ENCODE measurements around the gene BTBD10.
A peak's percentile ranks its signal among the peaks of the same experiment; 100 is the strongest.

The BTBD10 gene

DNA sequence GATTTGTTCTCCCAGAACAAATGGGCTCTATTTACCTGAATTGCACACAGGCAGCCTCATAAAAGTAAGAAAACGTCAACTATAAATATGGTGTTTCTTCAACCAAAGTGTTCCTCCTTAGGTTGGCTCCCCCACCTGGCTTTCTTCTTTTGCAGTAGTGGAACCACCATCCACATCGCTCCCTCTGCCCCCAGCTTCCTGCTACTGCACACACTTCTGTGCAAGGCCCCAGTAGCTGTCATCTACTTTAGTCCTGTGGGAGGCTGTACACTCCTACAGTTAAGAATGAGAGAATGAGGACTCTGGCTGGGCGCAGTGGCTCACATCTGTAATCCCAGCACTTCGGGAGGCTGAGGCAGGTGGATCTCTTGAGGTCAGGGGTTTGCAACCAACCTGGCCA lies 95.9 kb downstream of the BTBD10 start:
- no peak for DNase-seq

DNA sequence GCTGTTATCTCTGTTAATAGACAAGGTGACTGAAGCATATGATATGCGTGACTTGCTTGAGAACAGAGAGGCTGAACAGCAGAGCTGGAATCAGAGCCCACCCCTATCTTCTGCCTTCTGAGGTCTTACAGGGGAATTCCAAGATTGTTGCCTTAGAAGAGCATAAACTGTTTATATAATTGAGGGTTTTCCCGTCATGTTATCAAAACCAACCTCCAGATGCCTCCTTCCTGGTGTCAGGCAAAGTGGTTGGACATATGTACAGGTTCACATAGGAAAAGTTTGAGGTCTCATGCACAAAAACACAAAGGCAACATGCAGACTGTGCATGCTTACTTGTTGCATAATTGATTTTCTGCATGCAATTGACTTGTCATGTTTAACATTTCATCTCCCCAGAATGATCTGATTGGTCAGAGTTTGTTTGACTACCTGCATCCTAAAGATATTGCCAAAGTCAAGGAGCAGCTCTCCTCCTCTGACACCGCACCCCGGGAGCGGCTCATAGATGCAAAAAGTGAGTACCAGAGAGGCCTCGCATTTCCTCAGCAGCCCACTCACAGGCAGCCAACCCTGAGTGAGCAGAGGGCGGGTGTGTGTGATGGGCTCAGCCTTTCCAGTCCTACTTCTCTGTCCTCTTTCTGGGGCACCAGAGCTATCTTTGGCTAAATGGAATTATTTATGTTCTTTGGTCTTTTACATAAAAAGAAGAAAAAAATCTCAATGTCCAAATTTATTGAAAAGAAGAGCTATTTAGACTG lies 96.6 kb downstream of the BTBD10 start:
- DNase-seq: no peak

DNA sequence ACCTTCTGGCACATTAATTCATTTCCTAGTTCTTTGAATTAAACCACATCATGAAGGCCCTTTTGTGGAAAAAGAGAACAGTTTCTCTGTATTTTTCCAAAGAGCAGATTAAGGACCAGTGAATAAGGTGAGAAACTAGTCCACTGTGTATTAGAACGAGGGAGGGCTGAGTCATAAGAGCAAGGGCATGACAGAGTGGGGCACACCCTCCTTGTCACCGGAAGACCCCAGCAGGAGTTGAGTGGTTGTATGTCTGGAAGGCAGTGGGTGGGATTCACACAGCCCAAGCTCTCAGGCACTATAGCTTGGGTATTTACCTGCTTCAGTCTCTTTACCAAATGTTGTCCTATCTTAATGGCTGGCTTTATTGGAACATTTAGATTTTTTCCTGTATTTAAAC lies 98.6 kb downstream of the BTBD10 start:
- no peak for DNase-seq

DNA sequence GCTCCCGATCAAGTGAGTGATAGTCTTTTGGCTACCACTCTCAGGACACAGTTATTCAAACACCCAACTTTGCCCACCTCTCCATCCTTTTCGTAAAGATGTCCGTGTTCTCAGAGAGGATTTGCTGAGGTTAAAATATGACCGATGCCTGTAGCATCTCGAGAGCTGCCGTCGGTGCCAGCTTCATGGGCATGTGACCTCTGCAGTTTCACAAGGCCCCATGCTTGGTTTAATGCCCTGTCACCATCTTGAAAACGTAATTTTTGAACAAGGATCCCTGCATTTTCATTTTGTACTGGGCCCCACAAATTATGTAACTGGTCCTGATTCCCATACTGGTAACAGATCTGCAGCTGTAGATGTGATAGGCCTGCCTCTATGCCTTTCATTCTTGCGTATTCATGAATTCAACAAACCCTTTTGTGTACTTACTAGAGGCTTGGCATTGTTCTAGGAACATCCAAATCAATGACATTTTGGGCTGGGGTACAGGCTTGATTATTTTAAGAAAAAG lies 100.4 kb downstream of the BTBD10 start:
- DNase-seq: no peak

DNA sequence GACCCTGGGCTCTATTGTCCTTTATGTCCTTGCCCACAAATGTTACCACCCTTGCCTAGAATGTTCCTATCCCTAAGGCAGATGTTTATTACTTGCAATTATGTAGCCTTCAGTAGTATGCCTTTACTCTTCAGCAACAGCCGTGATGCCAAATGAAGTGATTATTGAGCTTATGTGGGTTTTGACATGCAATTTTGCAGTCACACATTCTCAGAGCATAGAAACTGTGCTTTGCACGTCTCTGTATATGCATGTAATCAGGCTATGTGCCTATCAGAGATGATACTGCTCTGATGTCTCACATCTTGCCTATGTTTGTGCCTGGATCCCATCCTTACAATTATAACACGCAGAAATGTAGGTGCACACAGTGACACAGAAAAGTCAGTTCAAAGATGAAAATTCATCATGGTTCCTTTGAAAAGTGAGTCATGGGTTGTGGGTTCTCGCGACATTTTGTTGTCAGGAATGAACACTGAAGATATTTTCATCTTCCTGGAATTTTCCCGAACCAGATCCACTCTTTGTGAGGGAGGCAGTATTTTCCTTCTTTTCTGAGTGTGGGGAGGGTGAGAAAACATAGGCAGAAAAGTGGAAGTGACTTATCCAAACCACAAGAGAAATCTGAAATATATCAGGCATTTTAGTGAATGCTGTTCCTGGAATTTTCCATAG lies 104.3 kb downstream of the BTBD10 start:
- no peak for DNase-seq

DNA sequence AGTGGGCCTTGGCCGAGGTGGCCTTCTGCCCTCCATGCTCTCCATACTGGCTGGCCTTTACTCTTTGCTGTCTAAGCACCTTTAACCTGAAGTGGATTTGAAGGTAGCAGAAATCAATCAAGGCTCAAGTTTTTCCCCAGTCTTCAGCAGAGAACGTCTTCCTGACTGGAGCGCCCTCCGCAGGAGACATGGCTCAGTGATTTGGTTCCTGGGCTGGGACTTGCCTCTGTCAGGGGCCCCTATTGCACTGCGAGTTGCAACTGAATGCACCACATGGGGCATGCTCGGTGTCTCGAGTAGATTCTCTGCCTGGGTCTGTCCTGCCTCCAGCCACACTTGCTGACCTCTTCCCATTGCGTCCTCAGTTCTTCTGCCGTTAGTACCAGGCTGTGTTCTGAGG lies 105.8 kb downstream of the BTBD10 start:
- no peak for DNase-seq

DNA sequence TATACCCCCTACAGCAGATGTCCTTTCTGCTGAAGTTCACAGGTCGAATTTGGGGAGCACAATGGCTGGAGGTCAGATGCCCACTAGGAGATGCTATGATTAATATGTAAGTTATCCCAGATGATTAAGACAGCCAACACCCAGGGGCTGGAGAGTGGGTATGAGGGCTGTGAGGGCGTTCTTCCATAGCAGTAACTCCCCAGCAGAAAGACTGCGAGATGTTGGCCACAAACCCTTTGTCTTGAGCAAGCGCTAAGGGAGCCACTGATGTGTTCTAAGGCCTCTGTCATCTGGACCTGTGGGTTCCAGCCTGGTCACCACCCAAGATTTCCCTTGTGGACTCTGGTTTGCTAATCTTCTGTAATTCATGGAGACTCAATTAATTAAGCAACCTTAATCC lies 107.8 kb downstream of the BTBD10 start:
- DNase-seq: no peak

DNA sequence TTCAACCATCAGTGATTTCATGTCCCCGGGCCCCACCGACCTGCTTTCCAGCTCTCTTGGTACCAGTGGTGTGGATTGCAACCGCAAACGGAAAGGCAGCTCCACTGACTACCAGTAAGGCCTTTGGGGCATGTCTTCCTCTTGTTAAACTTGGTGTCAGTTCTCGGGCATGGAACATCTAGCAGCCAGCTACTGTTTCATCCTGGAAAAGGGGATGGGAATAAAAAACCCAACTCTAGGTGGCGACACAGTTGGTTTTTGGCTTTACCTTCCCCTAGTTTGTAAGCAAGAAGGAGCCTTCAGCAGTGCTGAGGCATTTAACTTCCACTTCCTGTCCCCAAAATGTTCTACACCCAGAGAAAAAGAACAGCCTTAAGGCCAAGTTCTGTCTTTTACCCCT lies 108.7 kb downstream of the BTBD10 start:
- DNase-seq: no peak

DNA sequence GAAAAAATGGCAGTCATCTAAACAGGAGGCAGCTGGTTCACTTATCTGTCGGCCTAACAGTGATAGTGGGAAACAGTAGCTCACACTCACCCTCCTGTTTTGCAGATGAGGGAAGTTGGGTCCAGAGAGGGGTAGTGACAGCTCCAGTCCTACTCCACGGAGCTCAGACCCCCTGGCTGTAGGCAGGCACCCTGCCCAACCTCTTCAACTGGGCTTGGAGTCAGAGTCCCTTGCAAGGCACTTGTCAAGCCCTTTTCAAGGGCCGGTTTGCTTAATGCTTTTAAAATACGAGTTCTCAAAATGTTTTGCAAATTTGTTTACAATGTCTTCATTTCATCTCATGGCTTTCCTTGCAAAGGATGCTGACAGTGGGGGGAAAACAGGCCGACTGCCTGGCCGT lies 110.3 kb downstream of the BTBD10 start:
- no peak for DNase-seq

DNA sequence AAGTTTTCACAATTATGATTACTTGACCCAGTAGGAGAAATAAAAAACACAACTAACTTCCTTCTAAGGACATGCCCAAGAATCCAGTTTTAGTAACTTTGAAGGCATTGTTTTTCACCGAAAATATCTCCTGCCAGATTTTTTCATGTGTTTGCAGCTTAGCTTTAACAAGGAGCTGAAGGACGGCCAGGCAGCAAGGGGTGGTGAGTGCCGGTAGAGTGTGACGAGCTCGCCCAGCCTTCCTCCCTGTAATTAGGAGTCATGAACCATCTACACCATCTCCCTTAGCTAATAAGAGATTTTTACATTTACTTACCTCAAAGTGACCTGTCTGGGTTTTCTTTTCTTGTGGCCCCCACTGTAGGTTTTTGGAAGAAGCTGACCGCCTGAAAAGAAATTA lies 113.4 kb downstream of the BTBD10 start:
- no peak for DNase-seq

DNA sequence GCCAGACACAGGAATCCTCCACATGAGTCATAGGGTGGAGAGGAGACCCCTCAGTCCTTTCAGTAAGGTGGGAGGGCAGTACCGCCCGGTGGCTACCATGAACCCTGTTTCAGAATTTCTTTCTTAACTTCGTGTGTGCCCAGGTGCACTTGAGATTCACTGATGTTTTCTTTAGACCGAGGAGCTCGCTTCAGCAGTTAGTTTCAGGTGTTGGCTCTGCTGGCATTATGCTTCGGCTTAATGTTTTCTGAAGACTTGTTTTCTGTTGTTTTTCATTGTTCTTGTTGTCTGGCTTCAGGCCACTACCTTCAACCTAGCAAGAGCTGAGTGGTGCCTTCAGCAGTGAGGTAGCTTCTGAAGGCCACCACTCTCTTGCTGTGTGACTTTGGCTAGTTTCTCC lies 114.0 kb downstream of the BTBD10 start:
- no peak for DNase-seq

DNA sequence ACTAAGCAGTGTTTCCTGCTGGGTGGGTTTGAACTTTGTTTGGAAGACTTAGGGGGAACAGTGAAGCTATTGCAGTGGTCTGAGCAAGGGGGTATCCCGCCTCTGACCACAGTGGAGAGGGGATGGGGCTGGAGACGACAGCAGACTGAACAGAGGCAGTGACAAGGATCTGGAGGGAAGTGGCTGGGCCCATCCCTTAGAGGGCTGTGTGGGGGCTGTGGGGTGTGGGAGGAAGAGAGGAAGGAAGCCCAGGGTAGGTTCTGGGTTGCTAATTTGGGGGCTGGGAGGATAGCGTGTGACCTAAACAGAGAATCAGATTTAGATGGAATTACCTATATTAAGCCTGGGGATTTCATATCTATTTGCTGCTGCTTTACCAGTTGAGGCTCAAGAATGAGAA lies 114.7 kb downstream of the BTBD10 start:
- DNase-seq: no peak

DNA sequence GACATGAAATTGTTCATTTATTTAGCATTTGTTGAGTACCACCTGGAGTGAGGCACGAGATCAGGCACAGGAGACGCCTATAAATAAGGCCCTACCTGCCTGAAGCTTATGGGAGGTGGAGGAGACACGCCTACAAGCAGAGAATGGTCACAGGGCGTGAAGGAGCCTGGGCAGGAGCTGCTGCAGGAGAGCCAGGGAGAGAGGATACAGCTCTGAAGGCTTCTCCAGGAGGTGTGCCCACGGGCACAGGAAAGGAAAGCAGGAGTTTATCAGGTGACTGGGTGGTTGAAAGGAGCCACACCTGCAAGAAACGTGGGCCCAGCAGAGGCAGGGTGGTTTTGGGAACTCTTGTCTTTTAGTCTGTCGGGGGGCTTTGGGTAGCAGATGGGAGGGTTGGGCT lies 115.1 kb downstream of the BTBD10 start:
- DNase-seq: no peak

DNA sequence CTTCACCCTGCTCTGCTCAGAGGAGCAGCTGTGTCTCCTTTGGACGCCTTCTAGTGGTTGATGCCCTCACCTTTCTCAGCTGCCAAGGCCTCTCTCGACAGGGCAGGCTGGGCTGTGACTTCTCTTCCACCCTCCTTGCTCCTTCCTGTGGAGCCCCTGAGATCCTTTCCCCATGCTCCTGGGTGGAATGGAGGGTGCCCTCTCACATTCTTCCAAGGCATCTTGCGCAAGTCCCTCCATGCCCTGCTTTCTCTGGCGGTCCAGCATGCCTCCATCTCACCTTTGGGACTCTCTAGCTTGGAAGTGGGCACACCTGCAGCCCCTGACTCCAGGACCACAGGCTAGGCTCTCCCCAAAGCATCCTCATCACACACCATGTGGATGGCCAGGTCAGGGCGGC lies 116.6 kb downstream of the BTBD10 start:
- no peak for DNase-seq

DNA sequence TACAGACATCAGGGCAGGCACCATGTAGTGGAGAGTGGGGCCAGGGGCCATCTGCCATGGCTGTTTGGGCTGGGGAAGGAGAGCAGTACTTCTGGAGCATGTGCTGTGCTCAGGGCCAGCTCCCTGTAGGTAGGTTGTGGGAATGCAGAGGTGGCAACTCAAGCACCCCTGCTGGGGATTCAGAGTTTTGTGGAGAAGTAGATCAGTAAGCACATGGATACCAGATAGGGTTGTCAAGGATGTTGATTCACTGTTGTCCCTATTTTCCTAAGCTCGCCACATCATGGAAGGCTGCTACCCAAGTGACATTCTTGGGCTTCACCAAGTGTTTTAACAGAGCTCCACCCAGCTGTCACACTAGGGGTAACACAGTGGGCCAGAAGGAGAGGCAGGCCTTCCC lies 118.2 kb downstream of the BTBD10 start:
- no peak for DNase-seq

DNA sequence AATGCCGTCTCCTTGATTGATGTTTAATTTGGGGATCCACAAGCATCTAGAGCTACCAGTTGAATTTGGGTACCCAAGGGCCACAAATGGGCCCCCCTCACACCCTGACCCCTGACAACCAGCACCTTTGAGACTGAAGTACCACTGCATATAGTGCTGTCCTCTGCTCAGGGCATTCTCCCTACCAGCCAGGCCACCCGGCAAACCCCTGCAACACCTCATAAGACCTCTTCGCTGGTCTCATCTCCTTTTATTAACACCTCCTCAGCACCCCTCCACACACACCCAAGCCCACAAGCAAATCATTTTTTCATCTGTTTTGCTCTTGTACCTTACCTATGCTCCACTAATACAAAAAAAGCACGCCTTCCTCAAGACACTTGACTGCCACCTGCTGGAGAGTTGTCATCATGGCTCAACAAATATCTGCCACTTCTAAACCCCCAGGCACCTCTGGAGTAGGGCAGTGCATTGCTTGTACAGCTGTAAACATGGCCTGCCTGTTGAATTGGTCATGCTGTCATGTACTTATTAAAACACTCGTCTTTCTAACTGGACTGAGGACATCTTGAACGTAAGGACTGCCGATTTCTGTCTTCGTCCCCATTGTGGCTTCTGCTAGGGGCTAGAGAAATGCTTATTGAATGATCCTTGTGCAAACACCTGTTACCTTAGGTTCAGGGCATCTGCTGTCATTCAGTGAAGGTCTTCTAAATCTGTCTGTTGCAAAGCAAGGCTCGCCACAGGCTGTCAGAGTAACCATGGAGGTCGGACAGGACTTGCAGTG lies 118.9 kb downstream of the BTBD10 start:
- DNase-seq: peak; percentile 48

DNA sequence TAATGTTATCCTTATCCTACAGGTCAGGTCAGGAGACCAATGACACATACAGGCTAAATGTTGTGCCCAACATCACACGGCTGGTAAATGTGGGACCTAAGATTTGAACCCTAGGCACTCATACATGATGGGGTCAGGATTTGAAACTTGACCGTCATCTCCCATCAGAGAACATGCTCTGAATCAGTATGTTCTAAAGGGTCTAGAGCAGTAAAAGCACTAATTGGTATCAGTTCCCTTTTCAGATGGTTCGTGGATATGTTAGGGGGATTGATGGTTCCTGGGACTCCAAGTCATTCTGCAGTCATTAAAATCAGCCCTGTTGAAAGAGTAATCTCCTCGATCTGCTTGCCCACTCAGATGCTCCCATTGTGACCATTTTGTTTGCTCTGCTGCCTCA lies 120.0 kb downstream of the BTBD10 start:
- DNase-seq: no peak

DNA sequence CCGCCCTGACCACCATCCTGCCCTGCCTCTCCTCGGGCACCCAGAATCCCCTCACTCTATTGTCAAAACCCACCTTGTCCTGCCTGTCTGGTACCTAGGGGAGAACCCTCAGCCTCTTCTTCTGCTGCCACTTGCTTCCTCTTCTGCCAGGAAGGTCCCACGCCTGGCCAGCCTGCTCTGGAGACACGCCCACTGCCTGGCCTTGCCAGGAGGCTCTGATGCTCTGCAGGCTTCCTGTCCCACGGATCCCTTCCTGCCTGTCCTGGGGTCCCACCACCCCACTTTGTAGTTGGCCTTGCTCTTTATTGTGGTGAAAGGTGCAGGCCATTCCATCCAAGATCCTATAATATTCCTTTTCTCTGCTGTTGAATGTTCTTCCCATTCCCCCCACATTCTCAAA lies 122.0 kb downstream of the BTBD10 start:
- DNase-seq: no peak

DNA sequence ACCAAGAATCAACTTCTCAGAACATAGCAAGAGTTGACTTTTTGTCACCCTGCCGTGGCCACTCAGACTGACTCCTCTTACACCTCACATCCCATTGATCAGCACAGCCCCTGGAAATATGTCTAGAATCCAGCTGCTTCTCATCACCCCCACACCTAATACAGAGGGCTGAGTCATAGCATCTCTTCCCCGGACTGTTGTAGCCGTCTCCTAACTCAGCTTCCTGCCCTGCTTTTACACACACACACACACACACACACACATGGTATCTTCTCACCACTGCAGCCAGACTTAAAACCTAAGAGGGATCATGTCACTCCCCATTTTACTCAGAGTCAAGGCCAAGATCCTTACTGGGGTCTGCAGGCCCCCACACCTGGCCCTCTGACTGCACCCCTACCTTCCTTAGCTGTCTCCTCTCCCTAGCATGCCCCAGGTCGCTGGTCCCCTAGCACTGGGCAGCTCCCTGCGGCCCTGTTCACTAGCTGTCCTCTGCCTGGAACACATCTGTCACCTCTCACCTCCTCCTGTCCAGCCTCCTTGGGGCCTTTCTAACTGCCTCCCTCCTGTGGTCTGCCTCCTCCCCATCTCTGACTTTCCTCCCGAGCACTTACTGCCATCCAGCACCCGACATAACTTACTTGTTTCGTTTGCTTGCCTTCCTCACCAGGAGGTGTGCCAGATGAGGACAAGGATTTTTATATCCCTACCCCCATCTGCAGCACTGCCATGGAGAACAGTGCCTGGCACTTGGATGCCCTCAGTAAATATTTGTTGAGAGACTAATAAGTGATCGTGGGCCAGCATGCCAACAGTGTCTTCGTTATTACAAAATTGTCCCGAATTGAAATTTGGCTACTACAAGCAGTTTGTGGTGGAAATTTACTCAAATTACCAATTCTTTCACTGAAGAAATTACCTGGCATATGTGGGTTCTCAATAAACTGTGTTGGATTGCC lies 123.5 kb downstream of the BTBD10 start:
- DNase-seq: peak; percentile 25

DNA sequence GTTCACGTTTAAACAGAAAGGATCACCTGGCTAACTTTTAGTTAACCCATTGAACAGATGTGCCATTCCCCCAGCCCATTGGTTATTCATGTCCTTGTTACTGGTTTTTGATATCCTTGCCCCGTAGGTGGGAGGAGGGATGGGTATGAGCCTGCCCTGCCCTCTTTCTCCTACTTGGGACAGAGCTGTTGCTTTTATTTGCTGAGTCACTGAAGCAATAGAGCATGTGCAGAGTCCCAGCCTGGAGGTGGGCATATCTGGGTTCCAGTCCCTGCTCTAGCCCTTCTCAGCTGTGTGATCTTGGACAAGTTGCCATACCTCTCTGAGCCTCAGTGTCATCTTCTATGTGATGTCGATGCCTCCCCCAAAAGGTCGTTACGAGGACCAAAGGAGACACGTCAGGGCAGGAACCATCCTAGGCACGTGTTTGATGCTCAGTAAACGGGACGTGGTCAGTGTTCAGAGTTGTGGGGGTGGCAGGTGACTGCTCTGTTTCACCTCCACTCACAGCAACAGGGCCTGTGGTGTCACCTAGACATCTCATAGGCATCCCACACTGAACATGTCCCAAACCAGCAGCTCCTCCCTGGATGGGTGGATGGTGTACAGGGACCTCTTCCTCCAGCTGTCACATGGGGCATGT lies 124.5 kb downstream of the BTBD10 start:
- no peak for DNase-seq

DNA sequence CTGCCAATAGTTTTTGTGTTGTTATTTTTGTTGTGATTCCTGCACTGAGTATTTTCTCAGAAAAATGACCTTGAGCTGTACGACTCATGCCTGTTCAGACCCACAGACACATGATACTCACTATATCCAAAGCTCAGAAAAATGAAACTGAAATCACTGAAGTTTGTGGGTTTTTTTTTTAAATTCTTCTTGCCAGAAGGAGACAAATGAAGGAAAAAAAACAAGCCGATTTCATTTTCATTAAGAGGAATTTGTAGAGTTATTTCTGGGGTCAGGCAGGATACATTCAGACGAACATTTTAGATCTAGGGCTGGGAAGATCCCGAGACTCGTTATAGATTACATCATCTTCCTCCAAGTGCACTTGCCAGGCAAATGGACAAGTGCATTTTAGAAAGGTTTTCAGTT lies 125.0 kb downstream of the BTBD10 start:
- DNase-seq: no peak
